Gastroesophageal sphincter (tissue), 3 donors: Measurements from ENCODE around the gene SPINK9.

Source experiments
- CTCF ChIP-seq, 4 experiments: fragments of 200-600 bp in 2 of 4; fragments of 450-650 bp in 2 of 4; sonication (generic) in 1 of 4; IDR thresholded peaks; one replicate each; pipeline ENCODE4 v1.5.1; 2017 to 2019; ENCODE audit warnings: antibody characterized with exemption in 4 of 4, mild to moderate bottlenecking in 2 of 4, moderate library complexity in 2 of 4
- EP300 ChIP-seq: sonication (generic); formaldehyde crosslinking; IDR thresholded peaks from one replicate; pipeline ENCODE4 v1.6.1; 2017; ENCODE audit warnings: antibody characterized with exemption, mild to moderate bottlenecking
- POLR2A ChIP-seq, 2 donors: fragments of 450-650 bp; IDR thresholded peaks; one replicate each; pipeline ENCODE4 v1.6.1; 2017; ENCODE audit warnings: antibody characterized with exemption in 2 of 2, mild to moderate bottlenecking in 2 of 2, moderate library complexity in 1 of 2
- POLR2AphosphoS5 ChIP-seq: sonication (generic); formaldehyde crosslinking; IDR thresholded peaks from one replicate; pipeline ENCODE4 v1.6.1; 2017; ENCODE audit warnings: antibody characterized with exemption

DNA sequence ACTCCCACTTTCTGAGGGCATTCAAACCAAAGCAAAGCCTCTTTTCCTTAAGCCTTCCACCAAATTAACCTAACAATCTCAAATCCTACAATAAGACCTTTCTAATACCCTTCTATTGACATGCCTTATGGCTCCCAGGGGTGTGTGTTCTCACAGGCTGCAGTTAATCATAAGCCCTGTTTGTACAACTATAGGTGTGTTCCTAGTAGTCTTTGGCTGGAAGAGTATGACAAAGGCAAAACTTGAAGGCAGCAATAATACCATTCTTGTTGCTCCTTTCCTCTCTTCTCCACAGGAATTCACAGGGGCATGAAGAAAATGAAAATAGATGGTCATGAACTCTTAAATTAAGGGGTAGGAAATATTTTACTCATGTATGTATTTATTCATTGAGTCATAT, 37.5 kb downstream of the SPINK9 start:
- no peak for TF ChIP-seq CTCF (IDR thresholded peaks at IDR 0.05)
- TF ChIP-seq EP300, result no peak
- TF ChIP-seq POLR2A (IDR thresholded peaks at IDR 0.05), result no peak
- TF ChIP-seq POLR2AphosphoS5, result no peak
